Mesendoderm (in vitro differentiated cells): ENCODE data around the gene DST.

Experiments used
- DNase-seq: peaks from one replicate; pipeline ENCODE4 v3.0.0; 2013
- H2AK5ac ChIP-seq: 2 replicates; pipeline ENCODE4 v1.6.1; 2013; ENCODE audit warnings: low read length, inconsistent platforms
- H2BK120ac ChIP-seq: 2 replicates; pipeline ENCODE4 v1.6.1; 2013; ENCODE audit warnings: low read depth, mild to moderate bottlenecking, low read length, moderate library complexity, mixed read lengths
- H2BK15ac ChIP-seq: replicated peaks from 2 replicates; pipeline ENCODE4 v1.6.1; 2013; ENCODE audit warnings: low read depth, mild to moderate bottlenecking, moderate library complexity
- H2BK5ac ChIP-seq: 2 replicates; pipeline ENCODE4 v1.6.1; 2013; ENCODE audit warnings: low read length, inconsistent platforms
- H3K18ac ChIP-seq: 2 replicates; pipeline ENCODE4 v1.6.1; 2013; ENCODE audit warnings: mild to moderate bottlenecking, low read length, mixed read lengths
- H3K23ac ChIP-seq: one replicate; pipeline ENCODE4 v1.6.1; 2013; ENCODE audit warnings: low read length
- H3K27ac ChIP-seq: 2 replicates; pipeline ENCODE4 v1.5.1; 2013; ENCODE audit warnings: low read depth, mild to moderate bottlenecking, inconsistent platforms, low read length, moderate library complexity
- H3K27me3 ChIP-seq: 2 replicates; pipeline ENCODE4 v1.6.1; 2013; ENCODE audit warnings: low read length, control low read depth, mild to moderate bottlenecking, inconsistent platforms; ENCODE audit not compliant: insufficient read depth, poor library complexity
- H3K36me3 ChIP-seq: 2 replicates; pipeline ENCODE4 v1.6.1; 2013; ENCODE audit warnings: low read length, inconsistent platforms; ENCODE audit not compliant: control insufficient read depth, insufficient read depth
- H3K4ac ChIP-seq: one replicate; pipeline ENCODE4 v1.6.1; 2013; ENCODE audit warnings: low read depth, mild to moderate bottlenecking, low read length, moderate library complexity
- H3K4me1 ChIP-seq: 2 replicates; pipeline ENCODE4 v1.6.1; 2013; ENCODE audit warnings: low read depth, low read length, inconsistent platforms; ENCODE audit not compliant: control insufficient read depth
- H3K4me2 ChIP-seq: 2 replicates; pipeline ENCODE4 v1.6.1; 2013; ENCODE audit warnings: low read length
- H3K4me3 ChIP-seq: 2 replicates; pipeline ENCODE4 v1.5.1; 2013; ENCODE audit warnings: mild to moderate bottlenecking, low read length
- H3K56ac ChIP-seq: one replicate; pipeline ENCODE4 v1.6.1; 2013; ENCODE audit warnings: low read length
- H3K79me1 ChIP-seq: 2 replicates; pipeline ENCODE4 v1.6.1; 2013; ENCODE audit warnings: low read length, inconsistent platforms
- H3K79me2 ChIP-seq: 2 replicates; pipeline ENCODE4 v1.6.1; 2013; ENCODE audit warnings: mild to moderate bottlenecking, low read length; ENCODE audit not compliant: control insufficient read depth, insufficient read depth
- H3K9ac ChIP-seq: 2 replicates; pipeline ENCODE4 v1.6.1; 2013; ENCODE audit warnings: low read length, inconsistent platforms
- H4K5ac ChIP-seq: one replicate; pipeline ENCODE4 v1.6.1; 2013; ENCODE audit warnings: low read length
- H4K8ac ChIP-seq: one replicate; pipeline ENCODE4 v1.6.1; 2013; ENCODE audit warnings: low read depth, mild to moderate bottlenecking, control low read depth, low read length, moderate library complexity
- WGBS: extraction: QIAGEN DNeasy Blood & Tissue Kit; methylation state at CpG from one replicate; pipeline ENCODE4 v1.1.7; 2013; ENCODE audit warnings: low lambda C conversion rate, missing lambda C conversion rate; ENCODE audit not compliant: insufficient coverage; ENCODE audit errors: extremely low coverage; 5-methylcytosine and 5-hydroxymethylcytosine counted together

Gene DST

DNA sequence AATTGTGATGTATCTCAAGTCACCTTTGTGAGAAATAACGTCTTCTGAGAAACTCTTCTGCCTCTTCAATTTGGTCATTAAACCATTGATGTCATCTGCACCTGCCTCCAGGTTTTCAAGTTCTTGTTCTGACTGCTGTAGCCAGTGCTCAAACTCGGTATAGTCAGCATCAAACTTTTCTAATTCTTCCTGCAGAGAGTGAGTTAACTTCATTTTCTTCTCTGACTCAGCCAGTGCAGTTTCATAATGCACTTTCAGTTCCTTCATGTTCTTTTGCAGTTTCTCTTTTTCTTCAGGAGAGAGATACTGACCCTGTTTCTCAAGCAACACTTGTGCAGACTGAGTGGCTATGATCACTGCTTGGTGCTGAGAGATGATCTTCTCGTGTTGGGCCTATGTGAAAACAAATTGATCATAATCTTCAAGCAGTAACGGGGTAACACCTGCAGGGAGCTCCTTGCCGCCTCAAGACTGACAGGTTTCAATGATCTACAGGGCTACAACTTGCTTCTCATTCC, 48.8 kb downstream of the DST start:
- Histone ChIP-seq H3K56ac (no peak overlapping the region), H2AK5ac (no peak overlapping the region), H3K4me2 (no peak overlapping the region), H3K27me3 (no peaks in the 10 kb centered on the region), H4K8ac (no peak overlapping the region), H2BK5ac (no peak overlapping the region), H3K9ac (no peak overlapping the region), H3K4ac (no peak overlapping the region), H3K79me2 (no peaks in the 10 kb centered on the region), H4K5ac (no peak overlapping the region), H3K4me3 (no peak overlapping the region), H2BK120ac (no peak overlapping the region), H3K36me3 (peaks cover 7% of the 10 kb centered on the region), H3K27ac (no peak overlapping the region), H2BK15ac (no peak overlapping the region), H3K23ac (no peak overlapping the region), H3K4me1 (no peaks in the 10 kb centered on the region), H3K18ac (no peak overlapping the region), H3K79me1 (no peaks in the 10 kb centered on the region)
- DNase-seq = no peak
- no CpG with 5 or more reads among the region's 5 CpGs for WGBS

DNA sequence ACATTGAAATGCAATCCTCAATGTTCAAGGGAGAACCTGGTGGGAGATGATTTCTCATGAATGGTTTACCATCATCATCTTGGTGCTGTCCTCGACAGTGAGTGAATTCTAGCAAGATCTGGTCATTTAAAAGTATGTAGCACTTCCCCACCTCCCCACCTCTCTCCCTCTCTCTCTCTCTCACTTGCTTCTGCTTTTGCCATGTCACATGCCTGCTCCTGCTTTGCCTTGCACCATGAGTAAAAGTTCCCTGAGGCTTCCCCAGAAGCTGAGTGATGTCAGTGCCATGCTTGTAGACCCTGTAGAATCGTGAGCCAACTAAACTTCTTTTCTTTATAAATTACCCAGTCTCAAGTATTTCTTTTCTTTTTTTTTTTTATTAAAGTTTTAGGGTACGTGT, 60.5 kb downstream of the DST start:
- H3K9ac ChIP-seq = no peak overlapping the region
- no peak overlapping the region for H3K23ac ChIP-seq
- H3K79me2 ChIP-seq = no peaks in the 10 kb centered on the region
- no CpG with 5 or more reads among the region's 3 CpGs for WGBS
- no peak overlapping the region for H2BK15ac ChIP-seq
- H3K27me3 ChIP-seq = no peaks in the 10 kb centered on the region
- H3K27ac ChIP-seq = no peak overlapping the region
- H3K4me3 ChIP-seq = no peak overlapping the region
- no peaks in the 10 kb centered on the region for H3K36me3 ChIP-seq
- H3K18ac ChIP-seq = no peak overlapping the region
- H4K8ac ChIP-seq = no peak overlapping the region
- H2BK5ac ChIP-seq = no peak overlapping the region
- H3K4me1 ChIP-seq = no peaks in the 10 kb centered on the region
- no peak overlapping the region for H2AK5ac ChIP-seq
- no peak overlapping the region for H3K4me2 ChIP-seq
- no peak for DNase-seq
- H3K56ac ChIP-seq = no peak overlapping the region
- H3K4ac ChIP-seq = no peak overlapping the region
- H2BK120ac ChIP-seq = no peak overlapping the region
- no peaks in the 10 kb centered on the region for H3K79me1 ChIP-seq
- no peak overlapping the region for H4K5ac ChIP-seq

- no peak overlapping the region for H3K9ac ChIP-seq
- H2AK5ac ChIP-seq = no peak overlapping the region
- H2BK15ac ChIP-seq = no peak overlapping the region
- no peak overlapping the region for H3K4ac ChIP-seq
- WGBS = no CpG with 5 or more reads among the region's 4 CpGs
- no peak overlapping the region for H4K8ac ChIP-seq
- no peaks in the 10 kb centered on the region for H3K36me3 ChIP-seq
- H3K79me1 ChIP-seq = no peaks in the 10 kb centered on the region
- no peak overlapping the region for H2BK120ac ChIP-seq
- no peak overlapping the region for H3K18ac ChIP-seq
- no peak overlapping the region for H3K4me3 ChIP-seq
- DNase-seq = no peak
- no peak overlapping the region for H2BK5ac ChIP-seq
- H3K27me3 ChIP-seq = no peaks in the 10 kb centered on the region
- no peaks in the 10 kb centered on the region for H3K4me1 ChIP-seq
- no peak overlapping the region for H3K23ac ChIP-seq
- no peak overlapping the region for H3K27ac ChIP-seq
- H3K4me2 ChIP-seq = no peak overlapping the region
- H3K56ac ChIP-seq = no peak overlapping the region
- no peaks in the 10 kb centered on the region for H3K79me2 ChIP-seq
- H4K5ac ChIP-seq = no peak overlapping the region
These were observed 61.3 kb downstream of the DST start for GRCh38 chr6:56581296-56581925.

DNA sequence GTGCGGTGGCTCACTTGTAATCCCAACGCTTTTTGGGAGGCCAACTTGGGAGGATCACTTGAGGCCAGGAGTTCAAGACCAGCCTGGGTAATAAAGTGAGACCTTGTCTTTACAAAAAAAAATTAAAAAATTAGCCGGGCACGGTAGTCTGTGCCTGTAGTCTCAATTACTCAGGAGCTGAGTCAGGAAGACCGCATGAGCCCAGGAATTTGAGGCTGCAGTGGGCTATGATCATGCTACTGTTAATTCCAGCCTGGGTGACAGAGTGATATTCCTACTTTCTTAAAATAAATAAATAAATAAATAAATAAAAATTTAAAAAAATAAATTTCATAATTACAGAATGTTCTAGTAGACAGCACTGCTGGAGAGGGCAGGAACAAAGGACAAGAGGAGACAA, 62.4 kb downstream of the DST start:
- no CpG with 5 or more reads among the region's 5 CpGs for WGBS
- no peak overlapping the region for H4K8ac ChIP-seq

GRCh38 chr6:56579155-56579851, 63.4 kb downstream of the DST start:
- H2BK15ac ChIP-seq = no peak overlapping the region
- no peaks in the 10 kb centered on the region for H3K79me2 ChIP-seq
- DNase-seq = no peak
- H3K36me3 ChIP-seq = no peaks in the 10 kb centered on the region
- no peak overlapping the region for H3K4me2 ChIP-seq
- H2BK120ac ChIP-seq = no peak overlapping the region
- H3K27ac ChIP-seq = no peak overlapping the region
- H3K4ac ChIP-seq = no peak overlapping the region
- H3K56ac ChIP-seq = no peak overlapping the region
- no peak overlapping the region for H3K18ac ChIP-seq
- H2AK5ac ChIP-seq = no peak overlapping the region
- H3K27me3 ChIP-seq = no peaks in the 10 kb centered on the region
- WGBS = no CpG with 5 or more reads among the region's 2 CpGs
- H4K8ac ChIP-seq = no peak overlapping the region
- no peaks in the 10 kb centered on the region for H3K79me1 ChIP-seq
- no peak overlapping the region for H3K4me3 ChIP-seq
- no peak overlapping the region for H4K5ac ChIP-seq
- H2BK5ac ChIP-seq = no peak overlapping the region
- no peak overlapping the region for H3K23ac ChIP-seq
- no peak overlapping the region for H3K9ac ChIP-seq
- no peaks in the 10 kb centered on the region for H3K4me1 ChIP-seq

More for the DNA sequence above, 62.4 kb downstream of the DST start:
- Histone ChIP-seq H3K27me3 (no peaks in the 10 kb centered on the region), H3K79me2 (no peaks in the 10 kb centered on the region), H2BK5ac (no peak overlapping the region), H3K18ac (no peak overlapping the region), H2BK120ac (no peak overlapping the region), H3K56ac (no peak overlapping the region), H3K23ac (no peak overlapping the region), H3K4me1 (no peaks in the 10 kb centered on the region), H3K9ac (no peak overlapping the region), H3K4me2 (no peak overlapping the region), H3K4ac (no peak overlapping the region), H2BK15ac (no peak overlapping the region), H3K4me3 (no peak overlapping the region), H3K27ac (no peak overlapping the region), H4K5ac (no peak overlapping the region), H2AK5ac (no peak overlapping the region), H3K36me3 (no peaks in the 10 kb centered on the region), H3K79me1 (no peaks in the 10 kb centered on the region)
- no peak for DNase-seq
